ENCODE data around the gene RAP1GAP2. TPM values are rescaled to one million over a fixed set of nuclear protein-coding genes. Genes with fewer than 3 reads are reported as not detected.

RAP1GAP2 gene
- total and polyA plus RNA-seq, 7 donors, result 4.8 to 14.7 (median 12.5) TPM

DNA sequence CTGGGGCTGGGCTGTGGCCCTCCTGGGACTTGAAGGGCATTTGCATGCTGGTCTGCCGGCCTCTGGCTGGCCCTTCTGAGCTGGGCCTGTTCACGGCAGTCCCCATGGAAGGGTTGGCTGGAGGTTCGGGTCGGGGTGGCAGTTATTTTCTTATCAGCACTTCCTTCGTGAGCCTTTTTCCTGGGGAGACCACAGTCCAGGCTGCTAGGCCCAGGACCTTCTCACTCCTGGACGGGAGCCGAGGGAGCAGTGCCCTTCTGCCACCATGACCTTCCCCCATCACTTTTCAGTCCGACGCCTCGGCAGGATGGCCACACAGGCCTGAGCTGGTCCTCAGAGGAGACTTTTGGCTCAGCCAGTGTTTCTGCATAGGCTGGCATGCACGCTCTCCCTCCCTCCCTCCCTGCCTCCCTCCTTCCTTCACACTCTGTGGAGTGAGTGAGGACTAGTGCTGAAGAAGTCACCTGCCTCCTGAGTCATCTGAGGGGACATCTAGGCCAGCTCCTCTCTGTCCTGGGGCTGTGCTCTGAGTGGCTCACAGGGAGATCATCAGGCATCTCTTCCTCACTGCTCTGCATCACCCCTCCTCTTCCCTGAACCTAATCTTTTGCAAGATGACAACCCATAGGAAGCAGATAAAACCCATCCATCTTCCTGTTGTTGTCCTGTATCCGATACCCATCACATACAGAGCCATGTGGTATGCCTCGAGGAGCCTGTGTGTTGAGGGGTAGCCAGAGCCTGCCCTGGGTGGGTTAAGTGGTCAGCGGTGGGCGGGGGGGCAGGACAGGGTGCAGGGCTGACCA lies 109.7 kb downstream of the RAP1GAP2 start:
- no peaks in the 10 kb centered on the region for H3K9me3 ChIP-seq
- no peak overlapping the region for H3K27ac ChIP-seq
- H3K4me1 ChIP-seq, result peaks cover 0 to 10% (median 9%) of the 10 kb centered on the region in 4 donors
- TF ChIP-seq EP300 (IDR thresholded peaks at IDR 0.05), result no peak
- TF ChIP-seq, protein P1, sequence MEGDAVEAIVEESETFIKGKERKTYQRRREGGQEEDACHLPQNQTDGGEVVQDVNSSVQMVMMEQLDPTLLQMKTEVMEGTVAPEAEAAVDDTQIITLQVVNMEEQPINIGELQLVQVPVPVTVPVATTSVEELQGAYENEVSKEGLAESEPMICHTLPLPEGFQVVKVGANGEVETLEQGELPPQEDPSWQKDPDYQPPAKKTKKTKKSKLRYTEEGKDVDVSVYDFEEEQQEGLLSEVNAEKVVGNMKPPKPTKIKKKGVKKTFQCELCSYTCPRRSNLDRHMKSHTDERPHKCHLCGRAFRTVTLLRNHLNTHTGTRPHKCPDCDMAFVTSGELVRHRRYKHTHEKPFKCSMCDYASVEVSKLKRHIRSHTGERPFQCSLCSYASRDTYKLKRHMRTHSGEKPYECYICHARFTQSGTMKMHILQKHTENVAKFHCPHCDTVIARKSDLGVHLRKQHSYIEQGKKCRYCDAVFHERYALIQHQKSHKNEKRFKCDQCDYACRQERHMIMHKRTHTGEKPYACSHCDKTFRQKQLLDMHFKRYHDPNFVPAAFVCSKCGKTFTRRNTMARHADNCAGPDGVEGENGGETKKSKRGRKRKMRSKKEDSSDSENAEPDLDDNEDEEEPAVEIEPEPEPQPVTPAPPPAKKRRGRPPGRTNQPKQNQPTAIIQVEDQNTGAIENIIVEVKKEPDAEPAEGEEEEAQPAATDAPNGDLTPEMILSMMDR (IDR thresholded peaks at IDR 0.05), result no peak
- TF ChIP-seq POLR2AphosphoS5 (IDR thresholded peaks at IDR 0.05), result no peak
- WGBS, 2 donors, result 82 to 93% methylated on average over 15 of the region's 15 CpGs
- intact Hi-C loops (cut with DNase I), result no loop called here
- no peak for DNase-seq
- H3K4me3 ChIP-seq, result no peak overlapping the region
- peaks cover 0 to 9% (median 0%) of the 10 kb centered on the region in 4 donors for H3K36me3 ChIP-seq
- H3K27me3 ChIP-seq, result no peaks in the 10 kb centered on the region

DNA sequence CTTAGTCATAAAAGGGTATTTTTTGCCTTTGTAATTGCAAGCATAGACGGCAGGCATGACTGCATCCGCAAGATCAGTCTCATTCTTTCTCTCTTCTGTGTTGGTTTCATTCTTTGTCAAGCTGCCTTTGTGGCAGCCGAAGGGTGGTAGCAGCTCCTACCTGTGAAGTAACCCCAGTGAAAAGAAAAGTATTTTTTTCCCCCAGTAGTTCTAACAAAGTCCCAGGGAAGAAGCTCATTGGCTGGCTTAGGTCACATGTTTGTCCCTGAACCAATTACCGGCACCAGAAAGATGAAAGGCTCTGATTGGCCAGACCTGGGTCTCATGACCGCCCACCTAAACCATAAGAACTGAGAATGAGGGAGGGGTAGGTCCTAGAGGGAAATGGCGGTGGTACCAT lies 110.7 kb downstream of the RAP1GAP2 start:
- H3K4me3 ChIP-seq, result no peak overlapping the region
- peaks cover 0 to 10% (median 9%) of the 10 kb centered on the region in 4 donors for H3K4me1 ChIP-seq
- 91 to 93% methylated on average over 6 of the region's 6 CpGs for WGBS, 2 donors
- H3K9me3 ChIP-seq, result no peaks in the 10 kb centered on the region
- no peak for DNase-seq
- H3K27ac ChIP-seq, result no peak overlapping the region
- intact Hi-C loops (cut with DNase I), result no loop called here
- TF ChIP-seq POLR2A (IDR thresholded peaks at IDR 0.05) (no peak), EP300 (IDR thresholded peaks at IDR 0.05) (no peak), POLR2AphosphoS5 (IDR thresholded peaks at IDR 0.05) (no peak)
- TF ChIP-seq, protein P1 (IDR thresholded peaks at IDR 0.05), result no peak
- peaks cover 0 to 9% (median 0%) of the 10 kb centered on the region in 4 donors for H3K36me3 ChIP-seq
- H3K27me3 ChIP-seq, result no peaks in the 10 kb centered on the region

DNA sequence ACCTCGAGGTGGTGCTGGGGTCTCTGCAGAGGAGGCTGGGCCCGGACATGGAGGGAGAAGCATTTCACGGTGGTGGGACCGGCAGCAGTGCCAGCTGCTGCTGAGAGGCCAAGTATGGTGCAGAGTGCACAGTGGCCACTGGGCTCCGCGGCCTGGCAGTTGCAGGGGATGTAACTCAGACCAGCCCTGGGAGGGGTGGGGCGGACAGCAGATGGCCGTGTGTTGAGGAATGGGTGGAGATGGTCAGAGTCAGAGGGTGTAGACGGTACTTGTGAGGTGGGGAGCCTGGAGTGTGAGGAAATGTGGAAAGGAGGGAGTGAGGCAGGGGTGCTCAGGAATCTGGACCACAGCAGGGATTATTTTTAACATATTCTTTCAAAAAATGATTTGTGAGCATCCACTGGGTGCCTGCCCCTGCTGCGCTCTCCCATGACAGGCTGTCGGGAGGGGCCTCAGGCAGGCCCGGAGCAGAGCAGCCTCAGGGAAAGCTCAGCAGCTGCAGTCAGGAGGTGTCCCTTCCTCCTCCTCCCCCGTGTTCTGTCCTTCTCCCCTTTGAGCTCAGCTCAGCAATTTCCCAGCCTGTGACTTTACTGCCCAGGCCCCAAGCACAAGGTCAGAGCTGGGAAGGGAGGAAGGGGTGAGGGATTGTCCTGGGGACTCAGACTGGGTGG lies 113.1 kb downstream of the RAP1GAP2 start:
- 74 to 79% methylated on average over 13 of the region's 13 CpGs for WGBS, 2 donors
- no peak for DNase-seq
- intact Hi-C loops (cut with DNase I), result no loop called here
- H3K4me3 ChIP-seq, result no peak overlapping the region
- H3K27me3 ChIP-seq, result no peaks in the 10 kb centered on the region
- TF ChIP-seq, protein P1 (IDR thresholded peaks at IDR 0.05), result no peak
- TF ChIP-seq EP300 (IDR thresholded peaks at IDR 0.05), result no peak
- TF ChIP-seq POLR2A (IDR thresholded peaks at IDR 0.05), result no peak
- TF ChIP-seq POLR2AphosphoS5 (IDR thresholded peaks at IDR 0.05), result no peak
- H3K9me3 ChIP-seq, result no peaks in the 10 kb centered on the region
- no peak overlapping the region for H3K27ac ChIP-seq
- H3K4me1 ChIP-seq, result peaks cover 0 to 2% (median under 1%) of the 10 kb centered on the region in 4 donors
- H3K36me3 ChIP-seq, result peaks cover 0 to 9% (median 0%) of the 10 kb centered on the region in 4 donors

DNA sequence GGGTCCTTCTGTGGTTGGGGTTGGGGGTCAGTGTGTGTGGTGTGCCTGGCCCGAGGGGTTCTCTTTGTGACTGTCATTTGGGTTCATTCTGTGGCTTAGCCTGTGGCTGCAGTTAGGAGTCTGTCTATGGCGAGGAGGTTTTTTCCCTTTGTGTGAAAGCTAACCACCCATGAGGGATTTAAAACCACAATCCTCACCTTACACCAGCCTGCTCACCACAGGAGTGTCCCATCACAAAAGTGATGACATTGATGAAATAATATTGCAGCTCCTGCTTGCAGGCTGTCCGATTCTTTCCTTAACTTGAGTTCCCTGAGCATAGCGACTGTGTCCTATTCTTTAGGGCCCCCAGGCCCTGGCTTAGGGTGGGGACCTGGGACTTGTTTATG lies 113.6 kb downstream of the RAP1GAP2 start:
- intact Hi-C loops (cut with DNase I), result no loop called here
- Histone ChIP-seq H3K4me3 (no peak overlapping the region), H3K4me1 (no peaks in the 10 kb centered on the region), H3K36me3 (peaks cover 0 to 9% (median 0%) of the 10 kb centered on the region in 4 donors), H3K27ac (no peak overlapping the region), H3K27me3 (no peaks in the 10 kb centered on the region), H3K9me3 (no peaks in the 10 kb centered on the region)
- WGBS, 2 donors, result 78 to 90% methylated on average over 4 of the region's 4 CpGs
- no peak for DNase-seq
- TF ChIP-seq POLR2AphosphoS5 (IDR thresholded peaks at IDR 0.05), result no peak
- no peak for TF ChIP-seq POLR2A (IDR thresholded peaks at IDR 0.05)
- TF ChIP-seq, protein P1 (IDR thresholded peaks at IDR 0.05), result no peak
- TF ChIP-seq EP300 (IDR thresholded peaks at IDR 0.05), result no peak

All from sigmoid colon (tissue), 7 donors.